ENCODE measurements around the gene WDR5. TPM values are rescaled to one million over a fixed set of nuclear protein-coding genes. Genes with fewer than 3 reads are reported as not detected.

Gene WDR5
- total and polyA plus RNA-seq, 2 of the 13 experiments (the other 11 are each of a cell fraction or from before 2014, with no cell fraction given): 34.3 TPM

DNA sequence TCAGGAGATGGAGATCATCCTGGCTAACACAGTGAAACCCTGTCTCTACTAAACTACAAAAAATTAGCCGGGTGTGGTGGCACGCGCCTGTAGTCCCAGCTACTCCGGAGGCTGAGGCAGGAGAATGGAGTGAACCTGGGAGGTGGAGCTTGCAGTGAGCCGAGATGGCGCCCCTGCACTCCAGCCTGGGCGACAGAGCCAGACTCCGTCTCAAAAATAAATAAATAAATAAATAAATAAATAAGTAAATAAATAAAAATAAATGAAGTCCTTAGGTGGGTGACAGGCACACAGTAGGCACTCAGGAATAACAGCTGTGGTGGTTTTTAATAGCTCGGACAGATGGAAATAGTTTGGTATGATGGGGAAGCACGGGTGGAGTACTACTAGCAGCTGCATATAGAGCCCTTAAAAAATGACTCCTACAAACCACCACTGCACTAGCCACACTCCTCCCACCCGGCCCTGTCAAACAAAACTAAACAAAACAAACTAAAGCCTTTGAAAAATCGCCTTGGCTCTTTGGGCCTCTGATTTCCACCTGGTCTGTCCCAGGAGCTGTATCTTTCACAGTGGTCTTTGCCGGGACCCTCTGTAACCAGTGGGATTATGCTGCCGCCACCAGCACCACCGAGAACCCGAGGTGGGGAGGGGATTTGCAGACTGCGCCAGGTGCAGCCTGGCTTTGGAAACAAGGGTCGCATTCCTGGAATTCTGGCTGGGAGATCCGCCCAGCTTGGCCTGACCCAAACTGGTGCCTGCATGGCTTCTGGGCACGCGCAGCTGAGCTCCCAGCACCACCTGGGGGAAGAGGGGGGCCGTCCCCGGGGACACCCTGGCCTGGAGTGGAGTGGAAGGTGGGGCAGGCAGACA is 5.1 kb upstream of the WDR5 start (continued):
- TF ChIP-seq, protein P1, sequence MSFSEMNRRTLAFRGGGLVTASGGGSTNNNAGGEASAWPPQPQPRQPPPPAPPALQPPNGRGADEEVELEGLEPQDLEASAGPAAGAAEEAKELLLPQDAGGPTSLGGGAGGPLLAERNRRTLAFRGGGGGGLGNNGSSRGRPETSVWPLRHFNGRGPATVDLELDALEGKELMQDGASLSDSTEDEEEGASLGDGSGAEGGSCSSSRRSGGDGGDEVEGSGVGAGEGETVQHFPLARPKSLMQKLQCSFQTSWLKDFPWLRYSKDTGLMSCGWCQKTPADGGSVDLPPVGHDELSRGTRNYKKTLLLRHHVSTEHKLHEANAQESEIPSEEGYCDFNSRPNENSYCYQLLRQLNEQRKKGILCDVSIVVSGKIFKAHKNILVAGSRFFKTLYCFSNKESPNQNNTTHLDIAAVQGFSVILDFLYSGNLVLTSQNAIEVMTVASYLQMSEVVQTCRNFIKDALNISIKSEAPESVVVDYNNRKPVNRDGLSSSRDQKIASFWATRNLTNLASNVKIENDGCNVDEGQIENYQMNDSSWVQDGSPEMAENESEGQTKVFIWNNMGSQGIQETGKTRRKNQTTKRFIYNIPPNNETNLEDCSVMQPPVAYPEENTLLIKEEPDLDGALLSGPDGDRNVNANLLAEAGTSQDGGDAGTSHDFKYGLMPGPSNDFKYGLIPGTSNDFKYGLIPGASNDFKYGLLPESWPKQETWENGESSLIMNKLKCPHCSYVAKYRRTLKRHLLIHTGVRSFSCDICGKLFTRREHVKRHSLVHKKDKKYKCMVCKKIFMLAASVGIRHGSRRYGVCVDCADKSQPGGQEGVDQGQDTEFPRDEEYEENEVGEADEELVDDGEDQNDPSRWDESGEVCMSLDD (CRISPR knock-in tag; IDR thresholded peaks at IDR 0.05; ENCODE audit: borderline replicate concordance): no peak
- TF ChIP-seq SSRP1 (CRISPR knock-in tag; IDR thresholded peaks at IDR 0.05) (peak; percentile 54; the same call in 1 of the 2 replicates), ARNT2 (CRISPR knock-in tag; IDR thresholded peaks at IDR 0.05; ENCODE audit: low read depth) (no peak), TRIM24 (CRISPR knock-in tag; IDR thresholded peaks at IDR 0.05) (no peak), ZNF75D (CRISPR knock-in tag; IDR thresholded peaks at IDR 0.05; ENCODE audit: borderline replicate concordance) (no peak), BCL6 (CRISPR knock-in tag; IDR thresholded peaks at IDR 0.05) (peak; percentile 31; the same call in 1 of the 2 replicates), ZNF367 (CRISPR knock-in tag; IDR thresholded peaks at IDR 0.05; ENCODE audit: borderline replicate concordance) (no peak), RFXANK (CRISPR knock-in tag; IDR thresholded peaks at IDR 0.05) (no peak), PAX8 (CRISPR knock-in tag; IDR thresholded peaks at IDR 0.05; ENCODE audit: borderline replicate concordance) (no peak), NAIF1 (CRISPR knock-in tag; IDR thresholded peaks at IDR 0.05; ENCODE audit: borderline replicate concordance) (no peak), MXI1 (IDR thresholded peaks at IDR 0.05; ENCODE audit: borderline replicate concordance, low read depth, low read length) (no peak), RARA (CRISPR knock-in tag; IDR thresholded peaks at IDR 0.05) (no peak), MATR3 (CRISPR knock-in tag; IDR thresholded peaks at IDR 0.05) (no peak), ZNF230 (CRISPR knock-in tag; IDR thresholded peaks at IDR 0.05) (no peak), ZNF562 (CRISPR knock-in tag; IDR thresholded peaks at IDR 0.05; ENCODE audit: borderline replicate concordance) (no peak), NFIB (CRISPR knock-in tag; IDR thresholded peaks at IDR 0.05; ENCODE audit: borderline replicate concordance) (no peak), RFX1 (IDR thresholded peaks at IDR 0.05) (no peak), ZNF335 (CRISPR knock-in tag; IDR thresholded peaks at IDR 0.05) (0 out of 2 replicates have a peak, but pooled peaks have one; percentile 23), ZNF224 (CRISPR knock-in tag; IDR thresholded peaks at IDR 0.05) (no peak), IKZF1 (IDR thresholded peaks at IDR 0.05) (no peak), MED1 (CRISPR knock-in tag; IDR thresholded peaks at IDR 0.05) (peak; percentile 29; the same call in 1 of the 2 replicates)
- TF ChIP-seq, protein P2, sequence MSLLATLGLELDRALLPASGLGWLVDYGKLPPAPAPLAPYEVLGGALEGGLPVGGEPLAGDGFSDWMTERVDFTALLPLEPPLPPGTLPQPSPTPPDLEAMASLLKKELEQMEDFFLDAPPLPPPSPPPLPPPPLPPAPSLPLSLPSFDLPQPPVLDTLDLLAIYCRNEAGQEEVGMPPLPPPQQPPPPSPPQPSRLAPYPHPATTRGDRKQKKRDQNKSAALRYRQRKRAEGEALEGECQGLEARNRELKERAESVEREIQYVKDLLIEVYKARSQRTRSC (CRISPR knock-in tag; IDR thresholded peaks at IDR 0.05; ENCODE audit: low read depth): no peak
- TF ChIP-seq, protein P3, sequence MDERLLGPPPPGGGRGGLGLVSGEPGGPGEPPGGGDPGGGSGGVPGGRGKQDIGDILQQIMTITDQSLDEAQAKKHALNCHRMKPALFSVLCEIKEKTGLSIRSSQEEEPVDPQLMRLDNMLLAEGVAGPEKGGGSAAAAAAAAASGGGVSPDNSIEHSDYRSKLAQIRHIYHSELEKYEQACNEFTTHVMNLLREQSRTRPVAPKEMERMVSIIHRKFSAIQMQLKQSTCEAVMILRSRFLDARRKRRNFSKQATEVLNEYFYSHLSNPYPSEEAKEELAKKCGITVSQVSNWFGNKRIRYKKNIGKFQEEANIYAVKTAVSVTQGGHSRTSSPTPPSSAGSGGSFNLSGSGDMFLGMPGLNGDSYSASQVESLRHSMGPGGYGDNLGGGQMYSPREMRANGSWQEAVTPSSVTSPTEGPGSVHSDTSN (CRISPR knock-in tag; IDR thresholded peaks at IDR 0.05): no peak
- TF ChIP-seq, protein P4, sequence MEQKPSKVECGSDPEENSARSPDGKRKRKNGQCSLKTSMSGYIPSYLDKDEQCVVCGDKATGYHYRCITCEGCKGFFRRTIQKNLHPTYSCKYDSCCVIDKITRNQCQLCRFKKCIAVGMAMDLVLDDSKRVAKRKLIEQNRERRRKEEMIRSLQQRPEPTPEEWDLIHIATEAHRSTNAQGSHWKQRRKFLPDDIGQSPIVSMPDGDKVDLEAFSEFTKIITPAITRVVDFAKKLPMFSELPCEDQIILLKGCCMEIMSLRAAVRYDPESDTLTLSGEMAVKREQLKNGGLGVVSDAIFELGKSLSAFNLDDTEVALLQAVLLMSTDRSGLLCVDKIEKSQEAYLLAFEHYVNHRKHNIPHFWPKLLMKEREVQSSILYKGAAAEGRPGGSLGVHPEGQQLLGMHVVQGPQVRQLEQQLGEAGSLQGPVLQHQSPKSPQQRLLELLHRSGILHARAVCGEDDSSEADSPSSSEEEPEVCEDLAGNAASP (CRISPR knock-in tag; IDR thresholded peaks at IDR 0.05; ENCODE audit: borderline replicate concordance): 0 out of 2 replicates have a peak, but pooled peaks have one; percentile 12
- TF ChIP-seq, protein P5, sequence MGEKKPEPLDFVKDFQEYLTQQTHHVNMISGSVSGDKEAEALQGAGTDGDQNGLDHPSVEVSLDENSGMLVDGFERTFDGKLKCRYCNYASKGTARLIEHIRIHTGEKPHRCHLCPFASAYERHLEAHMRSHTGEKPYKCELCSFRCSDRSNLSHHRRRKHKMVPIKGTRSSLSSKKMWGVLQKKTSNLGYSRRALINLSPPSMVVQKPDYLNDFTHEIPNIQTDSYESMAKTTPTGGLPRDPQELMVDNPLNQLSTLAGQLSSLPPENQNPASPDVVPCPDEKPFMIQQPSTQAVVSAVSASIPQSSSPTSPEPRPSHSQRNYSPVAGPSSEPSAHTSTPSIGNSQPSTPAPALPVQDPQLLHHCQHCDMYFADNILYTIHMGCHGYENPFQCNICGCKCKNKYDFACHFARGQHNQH (CRISPR knock-in tag; IDR thresholded peaks at IDR 0.05): 0 out of 2 replicates have a peak, but pooled peaks have one; percentile 22
